AG09319 (cell line): Measurements from ENCODE around the gene FNDC8.
A peak's percentile ranks its signal among the peaks of the same experiment; 100 is the strongest.

Source experiments
- DNase-seq: peaks from one replicate; pipeline ENCODE4 v3.0.0-alpha.2; 2010; ENCODE audit warnings: low read depth; ENCODE audit errors: extremely low read depth
- TF ChIP-seq, protein P1 (sequence below): IDR thresholded peaks from 2 replicates; pipeline ENCODE4 v1.5.1; 2011; ENCODE audit warnings: low read depth, mild to moderate bottlenecking, inconsistent platforms, low read length, moderate library complexity

Gene FNDC8

DNA sequence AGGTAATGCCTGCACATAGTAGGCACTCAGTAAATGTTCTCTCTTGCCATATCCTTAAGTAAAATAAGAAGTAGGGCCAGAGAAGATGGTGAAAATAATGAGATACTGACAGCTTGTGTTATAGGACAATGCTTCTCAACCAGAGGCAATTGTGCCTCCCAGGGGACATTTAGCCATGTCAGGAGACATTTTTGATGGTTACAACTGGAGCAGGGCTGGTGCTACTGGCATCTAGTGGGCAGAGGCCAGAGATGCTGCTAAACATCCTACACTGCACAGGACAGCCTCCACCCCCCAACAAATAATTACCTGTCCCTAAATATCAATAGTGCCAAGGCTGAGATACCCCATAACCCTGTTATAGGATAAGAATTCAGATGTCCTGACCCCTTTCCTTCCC lies 3.4 kb upstream of the FNDC8 start:
- TF ChIP-seq, protein P1, sequence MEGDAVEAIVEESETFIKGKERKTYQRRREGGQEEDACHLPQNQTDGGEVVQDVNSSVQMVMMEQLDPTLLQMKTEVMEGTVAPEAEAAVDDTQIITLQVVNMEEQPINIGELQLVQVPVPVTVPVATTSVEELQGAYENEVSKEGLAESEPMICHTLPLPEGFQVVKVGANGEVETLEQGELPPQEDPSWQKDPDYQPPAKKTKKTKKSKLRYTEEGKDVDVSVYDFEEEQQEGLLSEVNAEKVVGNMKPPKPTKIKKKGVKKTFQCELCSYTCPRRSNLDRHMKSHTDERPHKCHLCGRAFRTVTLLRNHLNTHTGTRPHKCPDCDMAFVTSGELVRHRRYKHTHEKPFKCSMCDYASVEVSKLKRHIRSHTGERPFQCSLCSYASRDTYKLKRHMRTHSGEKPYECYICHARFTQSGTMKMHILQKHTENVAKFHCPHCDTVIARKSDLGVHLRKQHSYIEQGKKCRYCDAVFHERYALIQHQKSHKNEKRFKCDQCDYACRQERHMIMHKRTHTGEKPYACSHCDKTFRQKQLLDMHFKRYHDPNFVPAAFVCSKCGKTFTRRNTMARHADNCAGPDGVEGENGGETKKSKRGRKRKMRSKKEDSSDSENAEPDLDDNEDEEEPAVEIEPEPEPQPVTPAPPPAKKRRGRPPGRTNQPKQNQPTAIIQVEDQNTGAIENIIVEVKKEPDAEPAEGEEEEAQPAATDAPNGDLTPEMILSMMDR, result peak; percentile 23
- no peak for DNase-seq

DNA sequence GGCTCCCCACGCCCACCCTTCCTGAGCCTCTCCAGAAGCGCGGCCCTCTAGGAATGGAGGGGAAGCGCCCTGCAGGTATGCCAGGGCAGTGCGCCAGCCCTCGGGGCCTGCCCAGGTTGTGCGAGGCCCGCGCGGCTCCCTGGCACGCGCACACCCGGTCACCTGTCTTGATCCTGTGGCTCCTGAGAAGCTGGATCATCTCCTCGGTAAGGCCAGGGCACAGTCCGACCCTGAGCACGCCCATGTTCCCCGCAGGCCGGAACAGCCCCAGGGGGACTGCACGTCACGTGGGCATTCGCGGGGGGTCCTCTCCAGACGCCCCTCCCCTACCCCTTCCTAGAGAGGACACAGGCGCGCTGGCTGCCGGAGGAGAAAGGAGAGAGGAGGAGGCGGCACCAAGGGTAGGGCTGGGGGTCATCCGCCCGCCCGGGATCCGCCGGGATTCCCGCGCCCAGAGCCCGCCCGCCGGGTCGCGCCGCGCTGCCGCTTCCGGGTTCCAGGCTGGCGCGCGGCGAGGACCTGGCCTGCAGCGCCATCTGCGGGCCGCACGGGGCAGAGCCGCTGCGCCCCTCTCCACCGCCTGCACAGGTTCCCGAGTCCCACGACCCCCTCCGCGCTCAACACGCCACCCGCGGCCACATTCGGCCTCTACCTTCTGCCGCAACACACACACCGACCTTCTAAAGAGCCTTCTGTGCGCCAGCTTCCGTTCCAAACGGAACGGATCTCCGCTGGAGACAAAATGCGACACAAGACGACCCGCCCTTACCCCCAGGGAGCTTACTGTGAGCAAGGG lies 1.8 kb upstream of the FNDC8 start, which contains the start of gene RAD51D:
TSS of gene RAD51D (minus strand) at position 491 of the 796 bp plus-strand sequence. CDS start at position 244, 247 bp downstream.
- TF ChIP-seq, protein P1, result peak; percentile 64
- DNase-seq, result no peak

DNA sequence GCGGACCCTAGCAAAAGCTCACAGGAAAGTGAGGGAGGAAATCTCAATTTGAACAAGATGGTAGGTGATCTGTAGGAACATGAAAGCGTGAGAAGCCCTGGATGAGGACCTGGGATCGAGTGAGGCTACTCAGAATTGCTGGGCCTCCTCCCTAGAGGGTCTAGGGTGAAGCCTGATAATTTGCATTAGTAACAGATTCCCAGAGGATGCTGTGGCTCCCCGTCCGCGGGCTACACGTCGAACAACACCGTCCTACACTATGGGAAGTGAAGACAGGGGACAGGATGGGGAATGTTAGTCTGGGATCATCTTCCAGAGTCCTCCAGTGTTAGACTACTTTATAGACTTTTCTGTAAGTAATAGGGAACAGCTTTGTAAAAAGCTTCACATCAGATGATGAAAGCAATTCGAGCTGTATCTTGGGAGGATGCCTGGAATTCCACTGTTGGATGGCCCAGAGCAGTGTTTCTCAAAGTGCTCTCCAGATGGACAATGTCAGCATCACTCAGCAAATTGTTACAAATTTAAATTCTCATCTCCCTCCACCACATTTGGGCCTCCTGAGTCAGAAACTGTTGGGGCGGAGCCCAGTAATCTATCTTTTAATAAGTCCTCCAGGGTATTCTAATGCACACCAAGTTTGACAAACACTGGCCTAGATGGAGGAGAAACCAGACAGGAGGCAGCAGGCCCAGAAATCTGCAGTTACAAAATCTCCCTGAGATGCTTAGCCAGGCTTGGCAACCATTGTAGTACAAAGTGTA lies 6.5 kb downstream of the FNDC8 start:
- TF ChIP-seq, protein P1, result no peak
- DNase-seq, result peak; percentile 81

- DNase-seq, result no peak
- TF ChIP-seq, protein P1, result no peak
Measured at GRCh38 chr17:35129154-35129972, 7.9 kb downstream of the FNDC8 start.

GRCh38 chr17:35129973-35130351 lies 8.5 kb downstream of the FNDC8 start:
- TF ChIP-seq, protein P1, result no peak
- DNase-seq, result no peak

DNA sequence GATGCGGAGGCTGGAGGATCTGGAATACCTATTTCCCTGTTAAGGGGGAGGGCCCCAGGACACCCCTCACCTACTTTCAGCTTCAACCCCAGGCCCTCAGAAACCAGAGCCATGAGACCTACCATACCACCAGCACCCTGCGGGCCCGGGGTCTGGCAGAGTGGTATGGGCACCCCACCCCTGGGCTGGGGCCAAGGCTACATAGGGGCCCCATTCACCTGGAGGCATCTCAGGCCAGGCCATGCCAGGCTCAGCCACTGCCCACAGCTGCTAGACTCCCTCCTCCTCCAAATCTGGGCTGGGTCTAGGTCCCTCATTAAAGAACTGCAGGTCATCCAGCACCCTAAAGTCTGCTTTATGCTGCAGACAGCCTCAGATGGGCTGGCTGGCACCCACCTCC lies 9.0 kb downstream of the FNDC8 start:
- no peak for DNase-seq
- TF ChIP-seq, protein P1, result no peak

DNA sequence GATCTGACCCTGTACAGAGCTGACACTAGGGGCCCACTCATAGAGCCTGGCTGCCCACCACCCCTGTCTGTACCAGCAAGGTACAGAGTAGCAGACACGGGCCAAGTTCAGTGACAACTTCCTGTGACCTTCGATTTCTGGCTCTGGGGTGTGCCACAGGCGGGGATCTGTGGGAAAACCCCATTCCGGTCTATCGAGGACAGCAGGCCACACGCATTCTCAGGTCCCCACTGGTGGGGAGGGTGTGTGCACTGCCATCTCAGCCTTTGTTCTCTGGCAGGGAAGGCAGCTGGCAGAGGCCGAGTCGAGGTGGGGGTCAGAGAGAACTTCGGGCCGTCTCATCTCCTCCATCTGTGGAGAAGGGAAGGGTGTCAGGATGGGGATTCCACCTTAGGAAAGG lies 10.7 kb downstream of the FNDC8 start:
- DNase-seq, result no peak
- TF ChIP-seq, protein P1, result no peak
